Keratinocyte (primary cell): ENCODE measurements around the gene ICE2.

ENCODE experiments used
- CTCF ChIP-seq, 3 experiments: IDR thresholded peaks in 1 of 3; conservative IDR thresholded peaks in 1 of 3; optimal IDR thresholded peaks in 1 of 3; 2 replicates in 2 of 3; 3 replicates in 1 of 3; pipeline versions ENCODE3 to v1.5.1; 2011; ENCODE audit warnings: low read length in 3 of 3, mild to moderate bottlenecking in 3 of 3, moderate library complexity in 2 of 3, control low read depth in 1 of 3, inconsistent platforms in 1 of 3; ENCODE audit not compliant: insufficient read depth in 2 of 3; ENCODE audit errors: extremely low read depth in 1 of 3
- EZH2 ChIP-seq: IDR thresholded peaks from one replicate; pipeline ENCODE4 v1.6.1; 2012; ENCODE audit warnings: inconsistent platforms, mild to moderate bottlenecking, low read length, moderate library complexity

DNA sequence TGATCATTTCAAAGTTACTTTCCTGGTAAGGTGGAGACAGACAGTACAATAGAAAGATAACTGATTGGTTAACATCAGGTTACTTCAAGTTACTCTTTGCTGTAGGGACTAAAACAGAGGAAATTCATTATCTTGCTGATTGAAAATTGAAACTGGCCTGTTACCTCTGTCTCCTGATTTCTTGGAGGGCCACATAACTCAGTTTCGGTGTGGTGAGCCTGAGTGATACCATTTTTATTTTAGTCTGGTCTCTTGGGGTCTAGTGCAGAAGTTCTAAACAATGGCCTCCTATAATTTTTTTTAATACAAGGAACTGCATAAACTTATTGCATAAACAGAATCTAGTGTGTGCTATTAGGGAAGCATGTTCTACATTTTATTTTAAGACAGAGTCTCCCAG, 1.2 kb upstream of the ICE2 start:
- TF ChIP-seq EZH2 (no peak), CTCF (optimal IDR thresholded peaks at IDR 0.05 in 1 of 3, IDR thresholded peaks at IDR 0.05 in 1 of 3, conservative IDR thresholded peaks at IDR 0.05 in 1 of 3; ENCODE audit: extremely low read depth in 1 of 3, insufficient read depth in 2 of 3, low read length in 3 of 3) (no peak)
